Posterior vena cava (tissue), 2 donors: ENCODE results near the gene EYS. TPM values are rescaled to one million over a fixed set of nuclear protein-coding genes. Genes with fewer than 3 reads are reported as not detected.

Experiments
- DNase-seq: peaks from one replicate; pipeline ENCODE4 v3.0.0-alpha.2; 2020; ENCODE audit warnings: low spot score
- intact Hi-C, 2 donors: fragments of 100-400 bp; cut with DNase I; formaldehyde crosslinking; loops; one replicate each; pipeline versions ENCODE4 v1.14.1 to v1.14.2; 2022 to 2023
- total RNA-seq, 2 donors: library from RNA; stranded (reverse); fragmentation: NEBNext Ultra II Directional; extraction: Animal tissue kit (Norgen Biotek cat#: 25700); gene quantifications; one replicate each; pipeline ENCODE4 v1.2.1, GENCODE V29; 2021
- donor health status: DM: yes; HTN: yes; CAD: no.
- donor health status: DM: yes; HTN: yes; CAD: no.

The EYS gene
- total RNA-seq, 2 donors from 2014 or later, result not detected

GRCh38 chr6:64330694-64331307 lies 1376.2 kb downstream of the EYS start:
- DNase-seq, result peak; percentile 87
- intact Hi-C loops, result no loop called here

- no peak for DNase-seq
- intact Hi-C loops, result no loop called here
These were observed 1380.1 kb downstream of the EYS start for GRCh38 chr6:64326939-64327338.

GRCh38 chr6:64325093-64325492 lies 1381.9 kb downstream of the EYS start:
- intact Hi-C loops, result no loop called here
- no peak for DNase-seq

- intact Hi-C loops, result no loop called here
- DNase-seq, result no peak
These were observed 1396.8 kb downstream of the EYS start for GRCh38 chr6:64310214-64310613.

GRCh38 chr6:64301307-64302236 lies 1405.5 kb downstream of the EYS start:
- intact Hi-C loops, result no loop called here
- DNase-seq, result no peak

GRCh38 chr6:64299176-64299575 lies 1407.8 kb downstream of the EYS start:
- intact Hi-C loops, result no loop called here
- DNase-seq, result no peak

GRCh38 chr6:64294034-64294433 lies 1413.0 kb downstream of the EYS start:
- DNase-seq, result no peak
- intact Hi-C loops, result no loop called here

- intact Hi-C loops, result no loop called here
- no peak for DNase-seq
These were observed 1413.7 kb downstream of the EYS start for GRCh38 chr6:64293298-64293697.

GRCh38 chr6:64290867-64291266 lies 1416.2 kb downstream of the EYS start:
- intact Hi-C loops, result no loop called here
- DNase-seq, result no peak

GRCh38 chr6:64289931-64290330 lies 1417.1 kb downstream of the EYS start:
- DNase-seq, result no peak
- intact Hi-C loops, result no loop called here

GRCh38 chr6:64288351-64288750 lies 1418.7 kb downstream of the EYS start:
- intact Hi-C loops, result no loop called here
- DNase-seq, result no peak

- intact Hi-C loops, result no loop called here
- DNase-seq, result no peak
These were observed 1425.9 kb downstream of the EYS start for GRCh38 chr6:64281167-64281566.

GRCh38 chr6:64280569-64280968 lies 1426.5 kb downstream of the EYS start:
- intact Hi-C loops, result no loop called here

GRCh38 chr6:64270083-64270482 lies 1436.9 kb downstream of the EYS start:
- DNase-seq, result no peak
- intact Hi-C loops, result no loop called here

More at GRCh38 chr6:64280569-64280968, 1426.5 kb downstream of the EYS start:
- DNase-seq, result no peak

GRCh38 chr6:64266351-64266821 lies 1440.6 kb downstream of the EYS start:
- no peak for DNase-seq
- intact Hi-C loops, result no loop called here

GRCh38 chr6:64263778-64264177 lies 1443.2 kb downstream of the EYS start:
- no peak for DNase-seq
- intact Hi-C loops, result no loop called here

- intact Hi-C loops, result no loop called here
- DNase-seq, result no peak
These were observed 1447.7 kb downstream of the EYS start for GRCh38 chr6:64259372-64259771.

- intact Hi-C loops, result no loop called here
These were observed 1448.3 kb downstream of the EYS start for GRCh38 chr6:64258752-64259151.

GRCh38 chr6:64258302-64258701 lies 1448.7 kb downstream of the EYS start:
- no peak for DNase-seq
- intact Hi-C loops, result no loop called here

More at GRCh38 chr6:64258752-64259151, 1448.3 kb downstream of the EYS start:
- DNase-seq, result no peak

GRCh38 chr6:64257586-64257985 lies 1449.4 kb downstream of the EYS start:
- DNase-seq, result no peak
- intact Hi-C loops, result no loop called here

- intact Hi-C loops, result no loop called here
- DNase-seq, result no peak
These were observed 1450.5 kb downstream of the EYS start for GRCh38 chr6:64256483-64256882.
